HG03175 (cell line): ENCODE data around the gene SNRNP27.
"Not testable (repeated sequence)": the region's sequence is repeated elsewhere in the genome, so short reads cannot be mapped to it uniquely, and the experiment has no call there.

Source experiments
- ATAC-seq: cut with Tn5 transposase; IDR thresholded peaks from one replicate; pipeline ENCODE4 v1.9.1; 2021; ENCODE audit warnings: mild to moderate bottlenecking, moderate library complexity; ENCODE audit not compliant: unreplicated experiment

The SNRNP27 gene

DNA sequence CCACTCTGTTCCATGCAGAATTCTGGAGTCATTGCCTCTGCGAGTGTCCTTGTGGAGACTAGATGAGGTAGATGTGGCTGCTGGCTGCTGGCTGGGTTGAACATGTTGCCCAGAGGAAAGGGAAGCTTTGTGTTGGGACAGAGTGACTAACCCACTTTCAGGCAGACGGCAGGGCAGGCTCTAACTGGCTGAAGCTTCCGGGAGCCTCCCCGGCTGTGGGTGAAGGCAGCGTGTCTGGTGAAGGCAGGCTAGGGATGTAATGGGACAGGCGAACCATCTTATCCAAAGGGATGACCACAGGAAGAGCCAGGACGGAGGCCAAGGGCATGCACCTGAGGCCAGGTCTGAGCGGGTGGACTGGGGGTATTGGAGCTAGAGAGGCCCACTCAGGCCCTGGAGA, 51.7 kb downstream of the SNRNP27 start:
- ATAC-seq: no peak

DNA sequence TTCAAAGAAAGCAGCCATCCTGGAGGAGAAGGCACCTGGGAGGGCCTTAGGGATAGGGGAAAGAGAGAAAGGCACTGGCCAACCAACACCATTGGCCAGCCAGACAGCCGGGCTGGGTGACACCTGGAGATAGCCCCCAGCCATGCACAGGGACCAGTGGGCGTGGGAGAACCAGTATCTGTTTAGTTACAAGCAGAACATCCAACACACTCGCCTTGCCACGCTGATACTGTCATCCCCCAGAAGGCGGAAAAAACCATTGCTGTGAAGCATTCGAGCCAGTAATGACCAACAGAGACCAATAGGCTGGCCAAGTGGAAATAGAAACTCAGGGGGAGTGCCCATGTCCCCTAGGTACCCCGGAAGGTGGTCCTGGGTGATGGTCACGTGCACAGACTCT, 52.2 kb downstream of the SNRNP27 start:
- ATAC-seq: no peak

DNA sequence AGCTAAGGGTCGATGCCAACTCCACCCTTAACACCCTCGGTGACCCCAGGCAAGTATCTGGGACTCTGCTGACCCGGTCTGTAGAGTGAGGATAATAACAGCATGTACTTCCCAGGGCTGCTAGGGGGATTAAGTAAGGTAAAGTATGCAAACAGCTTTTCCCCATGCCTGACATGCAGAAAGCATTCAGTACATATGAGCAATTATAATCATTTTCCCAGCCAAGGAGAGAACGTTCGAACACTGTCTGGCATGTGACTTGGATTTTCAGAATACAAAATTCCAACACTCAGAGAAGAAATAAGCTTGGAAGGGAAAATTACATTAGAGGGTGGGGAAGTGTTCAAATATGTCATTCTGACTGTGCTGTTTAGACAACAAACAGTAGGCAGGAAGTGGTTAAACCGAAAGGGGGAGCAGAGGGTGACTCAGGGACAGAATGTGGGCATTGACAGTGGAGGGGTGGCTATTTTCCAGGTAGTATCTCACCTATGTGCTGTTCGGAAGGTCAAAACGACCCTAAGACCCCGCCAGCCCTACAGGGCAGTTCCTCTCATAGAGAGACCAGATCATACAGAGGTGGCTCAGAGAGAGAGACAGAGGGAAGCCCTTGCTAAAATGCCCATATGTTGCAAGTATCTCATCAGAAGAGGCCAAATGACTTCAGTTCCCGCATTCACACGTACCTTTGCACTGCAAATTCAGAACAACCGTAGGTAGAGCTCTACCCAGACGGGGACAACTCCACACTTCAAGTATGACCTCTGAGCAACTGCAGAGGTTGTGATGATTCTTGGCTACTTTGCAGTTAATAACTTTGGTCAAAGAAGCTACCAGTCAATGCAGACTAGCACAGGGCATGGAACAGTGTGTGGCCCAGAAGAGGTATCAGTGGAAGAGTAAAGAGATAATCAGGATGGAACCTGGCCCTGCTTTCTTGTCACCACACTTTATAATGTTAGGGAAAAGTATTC, 52.9 kb downstream of the SNRNP27 start:
- peak; percentile 88 for ATAC-seq

DNA sequence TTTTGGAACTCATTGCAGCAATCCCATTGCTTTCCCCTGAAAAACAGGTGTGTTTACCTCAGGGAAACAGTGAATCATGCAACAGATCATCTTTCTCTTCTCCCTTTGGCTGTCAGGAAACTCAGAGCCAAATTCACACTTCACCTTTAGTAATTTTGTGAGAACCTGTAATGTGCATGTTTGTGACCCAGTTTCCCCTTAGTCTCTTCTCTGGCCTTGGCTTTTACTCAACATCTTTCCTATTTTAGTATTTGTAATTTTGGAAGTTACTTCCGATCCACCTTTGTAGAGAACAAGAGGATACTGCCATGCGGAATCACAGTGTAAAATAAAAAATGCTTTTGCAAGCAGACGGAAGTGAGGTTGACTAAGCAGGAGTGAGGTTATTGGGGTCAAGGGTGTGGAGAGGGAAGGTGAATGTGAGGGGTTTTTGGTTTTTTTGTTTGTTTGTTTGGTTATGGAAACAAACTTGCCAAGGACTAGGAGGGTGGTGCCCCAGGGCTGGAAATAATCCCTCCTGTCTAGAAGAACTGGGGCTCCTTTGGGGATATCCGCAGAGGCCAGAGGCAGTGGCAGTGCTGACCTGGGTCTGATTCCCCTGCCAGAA, 53.7 kb downstream of the SNRNP27 start:
- no peak for ATAC-seq

DNA sequence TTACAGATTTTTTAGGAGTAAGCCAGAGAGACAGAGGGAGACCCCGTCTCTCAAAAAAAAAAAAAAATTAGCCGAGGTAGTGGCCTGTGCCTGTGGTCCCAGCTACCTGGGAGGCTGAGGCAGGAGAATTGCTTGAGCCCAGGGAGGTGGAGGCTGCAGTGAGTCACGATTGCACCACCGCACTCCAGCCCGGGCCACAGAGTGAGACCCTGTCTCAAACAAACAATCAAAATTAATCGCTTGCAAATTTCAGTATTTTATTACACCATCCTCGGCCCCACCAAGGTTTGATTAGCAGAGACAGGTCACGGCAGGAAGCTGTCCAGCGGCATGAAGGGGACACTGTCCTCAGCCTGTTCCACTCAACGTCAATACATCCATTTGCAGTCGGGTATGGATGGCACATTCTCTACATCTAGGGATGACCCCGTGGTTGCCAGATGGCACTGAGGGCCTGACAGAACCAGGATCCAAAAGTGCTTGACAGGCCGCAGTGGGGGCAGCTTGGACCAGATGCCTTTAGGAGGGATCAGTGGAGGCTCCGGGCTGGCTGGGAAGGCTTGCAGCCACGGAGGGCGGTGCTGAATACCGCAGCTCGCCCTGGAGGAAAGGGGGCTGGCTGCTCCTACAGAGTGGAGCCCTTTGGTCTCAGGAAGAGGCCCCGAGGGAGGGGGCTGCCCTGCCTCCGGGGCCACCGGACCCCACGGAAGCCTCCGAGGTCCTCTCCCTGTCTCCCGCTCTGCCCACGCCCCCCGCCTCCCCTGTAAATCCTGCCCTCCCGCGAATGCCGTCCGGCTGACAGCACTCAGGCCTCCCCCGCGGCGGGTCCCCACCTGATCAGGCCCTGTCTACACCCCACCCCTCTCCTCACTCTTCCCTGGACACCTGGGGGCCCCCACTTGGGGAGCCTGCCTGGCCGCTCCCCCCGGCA, 54.5 kb downstream of the SNRNP27 start:
- ATAC-seq: no peak

DNA sequence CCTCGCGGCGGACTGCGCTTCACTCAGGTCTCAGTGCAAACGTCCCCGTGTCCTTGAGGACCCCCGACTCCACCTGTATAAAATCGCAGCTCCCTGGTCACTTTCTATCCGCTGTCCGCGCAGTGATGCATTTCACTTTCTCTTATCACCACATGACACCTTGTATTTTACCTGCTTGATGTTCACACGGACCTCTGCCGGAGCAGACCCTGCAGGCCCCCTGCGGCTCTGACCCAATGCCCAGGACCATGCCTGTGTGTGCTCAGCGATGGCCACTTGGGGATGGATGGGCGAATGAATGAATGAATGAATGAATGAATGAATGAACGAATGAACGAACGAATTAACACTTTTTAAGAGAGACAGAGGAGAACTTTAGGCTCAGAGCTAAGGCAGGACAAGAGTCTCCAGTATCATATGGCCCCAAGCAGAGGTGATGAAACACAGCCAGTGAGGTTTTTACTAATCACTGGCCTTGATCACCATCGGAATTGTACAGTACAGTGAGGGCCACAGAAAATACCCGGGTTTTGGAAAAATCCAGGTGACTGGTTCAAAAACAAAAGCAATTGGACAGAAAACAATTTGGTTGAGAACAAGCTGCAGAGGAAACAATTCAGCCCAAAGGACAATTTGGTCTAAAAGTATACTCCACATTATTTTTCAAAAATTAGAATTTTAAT, 55.3 kb downstream of the SNRNP27 start:
- no peak for ATAC-seq

DNA sequence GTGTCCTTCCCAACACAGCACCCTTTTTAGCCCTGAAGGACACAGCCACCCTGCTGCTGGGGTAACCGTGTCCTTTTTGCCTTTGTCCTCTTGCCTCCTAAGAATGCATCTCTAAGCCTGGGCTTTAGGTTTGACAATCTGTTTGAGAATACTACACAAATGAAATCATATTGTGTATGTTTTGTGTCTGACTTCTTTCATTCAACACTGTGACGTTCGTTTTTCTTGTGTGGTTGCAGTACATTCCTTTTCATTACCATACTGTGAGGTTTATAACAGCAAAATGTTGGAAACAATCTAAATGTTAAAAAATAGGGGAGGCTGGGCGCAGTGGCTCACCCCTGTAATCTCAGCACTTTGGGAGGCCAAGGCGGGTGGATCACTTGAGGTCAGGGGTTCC, 56.5 kb downstream of the SNRNP27 start:
- no peak for ATAC-seq

DNA sequence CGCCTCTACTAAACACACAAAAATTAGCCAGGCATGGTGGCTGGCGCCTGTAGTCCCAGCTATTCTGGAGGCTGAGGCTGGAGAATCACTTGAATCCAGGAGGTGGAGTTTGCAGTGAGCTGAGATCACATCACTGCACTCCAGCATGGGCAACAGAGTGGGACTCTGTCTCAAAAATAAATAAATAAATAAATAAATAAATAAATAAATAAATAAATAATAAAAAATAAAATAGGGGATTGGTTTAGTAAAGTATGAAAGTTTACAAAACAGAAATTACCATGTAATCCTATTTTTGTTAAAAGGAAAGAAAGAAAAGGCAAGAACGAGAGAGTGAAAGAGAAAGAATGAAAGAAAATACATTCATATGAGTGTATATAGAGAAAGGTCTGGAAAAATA, 56.9 kb downstream of the SNRNP27 start:
- not testable (repeated sequence) for ATAC-seq

DNA sequence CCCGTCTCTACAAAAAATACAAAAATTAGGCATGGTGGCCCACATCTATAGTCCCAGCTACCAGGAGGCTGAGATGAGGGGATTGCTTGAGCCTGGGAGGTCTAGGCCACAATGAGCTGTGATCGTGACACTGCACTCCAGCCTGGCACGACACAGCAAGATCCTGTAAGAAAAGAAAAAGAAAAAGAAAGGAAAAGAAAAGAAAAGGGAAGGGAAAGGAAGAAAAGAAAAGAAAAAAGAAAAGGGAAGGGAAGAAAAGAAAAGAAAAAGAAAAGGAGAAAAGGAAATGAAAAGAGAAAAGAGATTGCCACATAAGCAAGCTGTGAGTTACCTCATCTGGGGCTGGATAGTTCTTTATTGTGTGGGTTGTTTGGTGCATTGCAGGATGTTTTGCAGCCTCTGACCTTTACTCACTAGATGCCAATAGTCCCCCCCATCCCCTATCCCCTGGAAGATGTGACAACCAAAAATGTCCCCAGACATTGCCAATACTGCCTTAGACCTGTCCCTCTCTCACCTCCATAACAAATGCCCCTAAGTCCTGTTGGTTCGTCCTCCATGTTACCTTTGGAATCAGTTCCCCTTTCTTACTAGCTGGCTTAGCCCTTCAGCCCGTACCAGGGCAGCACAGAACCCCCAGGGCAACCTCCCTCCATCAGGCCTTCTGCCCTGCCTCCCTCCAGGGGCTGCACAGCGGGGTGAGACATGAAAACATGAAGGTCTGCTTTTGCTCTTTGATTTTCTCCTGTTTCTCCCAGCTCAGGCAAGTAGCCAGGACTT, 58.8 kb downstream of the SNRNP27 start:
- ATAC-seq: no peak

DNA sequence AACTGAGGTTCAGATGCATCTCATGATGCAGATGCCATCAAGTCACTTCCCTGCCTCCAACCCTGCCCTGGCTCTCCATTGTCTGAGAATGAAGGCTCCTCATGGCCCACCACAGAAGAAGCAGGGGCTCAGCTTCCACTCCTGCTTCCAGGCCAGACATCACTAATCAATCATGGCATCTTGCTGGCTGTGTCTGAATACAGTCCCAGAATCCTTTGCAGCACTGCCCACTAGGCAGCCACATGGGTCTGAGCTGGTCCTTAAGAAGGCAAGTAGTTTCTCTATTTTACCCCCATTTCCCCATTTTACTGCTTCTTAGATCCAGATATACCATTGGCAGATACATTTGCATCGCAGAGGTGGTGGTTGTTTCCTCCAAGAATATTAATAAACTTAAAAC, 60.3 kb downstream of the SNRNP27 start:
- no peak for ATAC-seq
